WTC11 (cell line): Measurements from ENCODE around the gene COL4A6. TPM values are rescaled to one million over a fixed set of nuclear protein-coding genes. Genes with fewer than 3 reads are reported as not detected.

Experiments
- ATAC-seq: fragments of 200-7000 bp; cut with Tn5 transposase; 2 replicates; pipeline ENCODE4 v1.10.0; 2021; ENCODE audit warnings: mild to moderate bottlenecking, moderate library complexity
- CTCF ChIA-PET: fragments of 300-600 bp; sonication (Branson Sonifier 250); formaldehyde crosslinking; loops from one replicate; lab custom pipeline; 2021; ENCODE audit warnings: antibody characterized with exemption; lab: Charles Lee
- POLR2A ChIA-PET: fragments of 350-600 bp; sonication (Branson Sonifier 250); formaldehyde crosslinking; loops from one replicate; lab custom pipeline; 2021; ENCODE audit warnings: antibody characterized with exemption; lab: Charles Lee
- DNase-seq: peaks from one replicate; pipeline ENCODE4 v3.0.0; 2021; ENCODE audit warnings: low spot score
- H3K27ac Mint-ChIP-seq: 2 replicates; pipeline ENCODE4 v1.8.0; 2021; ENCODE audit warnings: mixed read lengths
- H3K27me3 Mint-ChIP-seq: 2 replicates; pipeline ENCODE4 v1.8.0; 2021; ENCODE audit warnings: low read depth, mild to moderate bottlenecking, moderate library complexity, mixed read lengths
- H3K36me3 Mint-ChIP-seq: 2 replicates; pipeline ENCODE4 v1.8.0; 2021; ENCODE audit warnings: mixed read lengths
- H3K4me1 Mint-ChIP-seq: 2 replicates; pipeline ENCODE4 v1.8.0; 2022; ENCODE audit warnings: mixed read lengths
- H3K4me3 Mint-ChIP-seq: 2 replicates; pipeline ENCODE4 v1.8.0; 2021; ENCODE audit warnings: mild to moderate bottlenecking, moderate library complexity, mixed read lengths
- H3K9me3 Mint-ChIP-seq: 2 replicates; pipeline ENCODE4 v1.8.0; 2021; ENCODE audit warnings: mixed read lengths
- ATF1 ChIP-seq: sonication (generic); formaldehyde crosslinking; IDR thresholded peaks from 2 replicates; pipeline ENCODE4 v1.8.1; 2023; ENCODE audit warnings: mild to moderate bottlenecking, moderate library complexity, missing genetic modification reagents
- FOXP1 ChIP-seq: sonication (generic); formaldehyde crosslinking; IDR thresholded peaks from 2 replicates; pipeline ENCODE4 v1.8.0; 2022; ENCODE audit warnings: missing genetic modification reagents, mild to moderate bottlenecking, moderate library complexity, borderline replicate concordance
- MYBL2 ChIP-seq: sonication (generic); formaldehyde crosslinking; IDR thresholded peaks from 2 replicates; pipeline ENCODE4 v1.8.1; 2023; ENCODE audit warnings: mild to moderate bottlenecking, moderate library complexity, missing genetic modification reagents
- NR3C1 ChIP-seq: sonication (generic); formaldehyde crosslinking; conservative IDR thresholded peaks from 2 replicates; pipeline ENCODE4 v1.8.1; 2023; ENCODE audit warnings: low read depth, mild to moderate bottlenecking, missing genetic modification reagents
- ZNF232 ChIP-seq: sonication (generic); formaldehyde crosslinking; IDR thresholded peaks from 2 replicates; pipeline ENCODE4 v1.8.0; 2022; ENCODE audit warnings: mild to moderate bottlenecking, missing genetic modification reagents
- total RNA-seq: library from RNA; stranded (reverse); gene quantifications from 3 replicates; pipeline ENCODE4 v1.2.3, GENCODE V29; 2021
- TF ChIP-seq, protein P1 (sequence below): sonication (generic); formaldehyde crosslinking; IDR thresholded peaks from 2 replicates; pipeline ENCODE4 v1.8.1; 2023; ENCODE audit warnings: mild to moderate bottlenecking, missing genetic modification reagents, borderline replicate concordance
- TF ChIP-seq, protein P2 (sequence below): sonication (generic); formaldehyde crosslinking; IDR thresholded peaks from 2 replicates; pipeline ENCODE4 v1.8.0; 2022; ENCODE audit warnings: mild to moderate bottlenecking, missing genetic modification reagents
- TF ChIP-seq, protein P3 (sequence below): sonication (generic); formaldehyde crosslinking; IDR thresholded peaks from 2 replicates; pipeline ENCODE4 v1.8.1; 2022; ENCODE audit warnings: low read depth, missing genetic modification reagents, borderline replicate concordance
- TF ChIP-seq, protein P4 (sequence below): sonication (generic); formaldehyde crosslinking; IDR thresholded peaks from 2 replicates; pipeline ENCODE4 v1.8.0; 2023; ENCODE audit warnings: missing genetic modification reagents
- TF ChIP-seq, protein P5 (sequence below): sonication (generic); formaldehyde crosslinking; IDR thresholded peaks from 2 replicates; pipeline ENCODE4 v1.8.0; 2022; ENCODE audit warnings: mild to moderate bottlenecking, missing genetic modification reagents
- TF ChIP-seq, protein P6 (sequence below): sonication (generic); formaldehyde crosslinking; IDR thresholded peaks from 2 replicates; pipeline ENCODE4 v1.8.0; 2023; ENCODE audit warnings: missing genetic modification reagents, mild to moderate bottlenecking, borderline replicate concordance

Gene COL4A6
- total RNA-seq, 1 experiment from 2014 or later = 15.2 TPM

DNA sequence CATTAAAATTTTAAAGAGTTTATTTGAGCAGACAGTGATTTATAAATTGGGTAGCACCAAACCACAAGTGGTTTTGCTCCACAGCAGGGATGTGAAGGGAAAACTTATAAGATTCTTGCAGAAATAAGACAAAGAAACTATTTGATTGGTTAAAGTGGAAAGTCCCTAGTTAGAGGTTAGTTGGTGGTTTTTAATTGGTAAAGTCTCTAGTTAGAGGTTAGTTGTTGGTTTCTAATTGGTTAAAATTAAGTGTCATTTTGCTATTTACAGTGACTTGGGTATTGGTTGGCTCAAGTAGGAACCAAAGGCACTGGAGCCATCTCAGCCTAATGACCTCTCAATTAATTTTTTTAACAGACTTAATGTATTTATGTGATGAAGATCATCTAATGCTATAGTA lies 323.7 kb downstream of the COL4A6 start:
- POLR2A ChIA-PET = interaction anchor here (0.5 kb wide), 1 partner anchor 18 kb away, joined by 6 read pairs; no protein-coding TSS in a partner anchor
- no peak overlapping the region for H3K4me3 Mint-ChIP-seq
- no peak overlapping the region for H3K27ac Mint-ChIP-seq
- ATAC-seq (no peak), DNase-seq (no peak)
- no peaks in the 10 kb centered on the region for H3K9me3 Mint-ChIP-seq
- TF ChIP-seq, protein P1, sequence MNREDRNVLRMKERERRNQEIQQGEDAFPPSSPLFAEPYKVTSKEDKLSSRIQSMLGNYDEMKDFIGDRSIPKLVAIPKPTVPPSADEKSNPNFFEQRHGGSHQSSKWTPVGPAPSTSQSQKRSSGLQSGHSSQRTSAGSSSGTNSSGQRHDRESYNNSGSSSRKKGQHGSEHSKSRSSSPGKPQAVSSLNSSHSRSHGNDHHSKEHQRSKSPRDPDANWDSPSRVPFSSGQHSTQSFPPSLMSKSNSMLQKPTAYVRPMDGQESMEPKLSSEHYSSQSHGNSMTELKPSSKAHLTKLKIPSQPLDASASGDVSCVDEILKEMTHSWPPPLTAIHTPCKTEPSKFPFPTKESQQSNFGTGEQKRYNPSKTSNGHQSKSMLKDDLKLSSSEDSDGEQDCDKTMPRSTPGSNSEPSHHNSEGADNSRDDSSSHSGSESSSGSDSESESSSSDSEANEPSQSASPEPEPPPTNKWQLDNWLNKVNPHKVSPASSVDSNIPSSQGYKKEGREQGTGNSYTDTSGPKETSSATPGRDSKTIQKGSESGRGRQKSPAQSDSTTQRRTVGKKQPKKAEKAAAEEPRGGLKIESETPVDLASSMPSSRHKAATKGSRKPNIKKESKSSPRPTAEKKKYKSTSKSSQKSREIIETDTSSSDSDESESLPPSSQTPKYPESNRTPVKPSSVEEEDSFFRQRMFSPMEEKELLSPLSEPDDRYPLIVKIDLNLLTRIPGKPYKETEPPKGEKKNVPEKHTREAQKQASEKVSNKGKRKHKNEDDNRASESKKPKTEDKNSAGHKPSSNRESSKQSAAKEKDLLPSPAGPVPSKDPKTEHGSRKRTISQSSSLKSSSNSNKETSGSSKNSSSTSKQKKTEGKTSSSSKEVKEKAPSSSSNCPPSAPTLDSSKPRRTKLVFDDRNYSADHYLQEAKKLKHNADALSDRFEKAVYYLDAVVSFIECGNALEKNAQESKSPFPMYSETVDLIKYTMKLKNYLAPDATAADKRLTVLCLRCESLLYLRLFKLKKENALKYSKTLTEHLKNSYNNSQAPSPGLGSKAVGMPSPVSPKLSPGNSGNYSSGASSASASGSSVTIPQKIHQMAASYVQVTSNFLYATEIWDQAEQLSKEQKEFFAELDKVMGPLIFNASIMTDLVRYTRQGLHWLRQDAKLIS (CRISPR knock-in tag) = no peak
- TF ChIP-seq ZNF232 (CRISPR knock-in tag) (no peak), MYBL2 (CRISPR knock-in tag) (no peak), NR3C1 (CRISPR knock-in tag) (no peak), FOXP1 (no peak), ATF1 (CRISPR knock-in tag) (no peak)
- TF ChIP-seq, protein P2, sequence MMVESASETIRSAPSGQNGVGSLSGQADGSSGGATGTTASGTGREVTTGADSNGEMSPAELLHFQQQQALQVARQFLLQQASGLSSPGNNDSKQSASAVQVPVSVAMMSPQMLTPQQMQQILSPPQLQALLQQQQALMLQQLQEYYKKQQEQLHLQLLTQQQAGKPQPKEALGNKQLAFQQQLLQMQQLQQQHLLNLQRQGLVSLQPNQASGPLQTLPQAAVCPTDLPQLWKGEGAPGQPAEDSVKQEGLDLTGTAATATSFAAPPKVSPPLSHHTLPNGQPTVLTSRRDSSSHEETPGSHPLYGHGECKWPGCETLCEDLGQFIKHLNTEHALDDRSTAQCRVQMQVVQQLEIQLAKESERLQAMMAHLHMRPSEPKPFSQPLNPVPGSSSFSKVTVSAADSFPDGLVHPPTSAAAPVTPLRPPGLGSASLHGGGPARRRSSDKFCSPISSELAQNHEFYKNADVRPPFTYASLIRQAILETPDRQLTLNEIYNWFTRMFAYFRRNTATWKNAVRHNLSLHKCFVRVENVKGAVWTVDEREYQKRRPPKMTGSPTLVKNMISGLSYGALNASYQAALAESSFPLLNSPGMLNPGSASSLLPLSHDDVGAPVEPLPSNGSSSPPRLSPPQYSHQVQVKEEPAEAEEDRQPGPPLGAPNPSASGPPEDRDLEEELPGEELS = no peak
- TF ChIP-seq, protein P3, sequence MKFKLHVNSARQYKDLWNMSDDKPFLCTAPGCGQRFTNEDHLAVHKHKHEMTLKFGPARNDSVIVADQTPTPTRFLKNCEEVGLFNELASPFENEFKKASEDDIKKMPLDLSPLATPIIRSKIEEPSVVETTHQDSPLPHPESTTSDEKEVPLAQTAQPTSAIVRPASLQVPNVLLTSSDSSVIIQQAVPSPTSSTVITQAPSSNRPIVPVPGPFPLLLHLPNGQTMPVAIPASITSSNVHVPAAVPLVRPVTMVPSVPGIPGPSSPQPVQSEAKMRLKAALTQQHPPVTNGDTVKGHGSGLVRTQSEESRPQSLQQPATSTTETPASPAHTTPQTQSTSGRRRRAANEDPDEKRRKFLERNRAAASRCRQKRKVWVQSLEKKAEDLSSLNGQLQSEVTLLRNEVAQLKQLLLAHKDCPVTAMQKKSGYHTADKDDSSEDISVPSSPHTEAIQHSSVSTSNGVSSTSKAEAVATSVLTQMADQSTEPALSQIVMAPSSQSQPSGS = no peak
- TF ChIP-seq, protein P4, sequence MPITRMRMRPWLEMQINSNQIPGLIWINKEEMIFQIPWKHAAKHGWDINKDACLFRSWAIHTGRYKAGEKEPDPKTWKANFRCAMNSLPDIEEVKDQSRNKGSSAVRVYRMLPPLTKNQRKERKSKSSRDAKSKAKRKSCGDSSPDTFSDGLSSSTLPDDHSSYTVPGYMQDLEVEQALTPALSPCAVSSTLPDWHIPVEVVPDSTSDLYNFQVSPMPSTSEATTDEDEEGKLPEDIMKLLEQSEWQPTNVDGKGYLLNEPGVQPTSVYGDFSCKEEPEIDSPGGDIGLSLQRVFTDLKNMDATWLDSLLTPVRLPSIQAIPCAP (CRISPR knock-in tag) = no peak
- TF ChIP-seq, protein P5, sequence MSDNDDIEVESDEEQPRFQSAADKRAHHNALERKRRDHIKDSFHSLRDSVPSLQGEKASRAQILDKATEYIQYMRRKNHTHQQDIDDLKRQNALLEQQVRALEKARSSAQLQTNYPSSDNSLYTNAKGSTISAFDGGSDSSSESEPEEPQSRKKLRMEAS = no peak
- TF ChIP-seq, protein P6, sequence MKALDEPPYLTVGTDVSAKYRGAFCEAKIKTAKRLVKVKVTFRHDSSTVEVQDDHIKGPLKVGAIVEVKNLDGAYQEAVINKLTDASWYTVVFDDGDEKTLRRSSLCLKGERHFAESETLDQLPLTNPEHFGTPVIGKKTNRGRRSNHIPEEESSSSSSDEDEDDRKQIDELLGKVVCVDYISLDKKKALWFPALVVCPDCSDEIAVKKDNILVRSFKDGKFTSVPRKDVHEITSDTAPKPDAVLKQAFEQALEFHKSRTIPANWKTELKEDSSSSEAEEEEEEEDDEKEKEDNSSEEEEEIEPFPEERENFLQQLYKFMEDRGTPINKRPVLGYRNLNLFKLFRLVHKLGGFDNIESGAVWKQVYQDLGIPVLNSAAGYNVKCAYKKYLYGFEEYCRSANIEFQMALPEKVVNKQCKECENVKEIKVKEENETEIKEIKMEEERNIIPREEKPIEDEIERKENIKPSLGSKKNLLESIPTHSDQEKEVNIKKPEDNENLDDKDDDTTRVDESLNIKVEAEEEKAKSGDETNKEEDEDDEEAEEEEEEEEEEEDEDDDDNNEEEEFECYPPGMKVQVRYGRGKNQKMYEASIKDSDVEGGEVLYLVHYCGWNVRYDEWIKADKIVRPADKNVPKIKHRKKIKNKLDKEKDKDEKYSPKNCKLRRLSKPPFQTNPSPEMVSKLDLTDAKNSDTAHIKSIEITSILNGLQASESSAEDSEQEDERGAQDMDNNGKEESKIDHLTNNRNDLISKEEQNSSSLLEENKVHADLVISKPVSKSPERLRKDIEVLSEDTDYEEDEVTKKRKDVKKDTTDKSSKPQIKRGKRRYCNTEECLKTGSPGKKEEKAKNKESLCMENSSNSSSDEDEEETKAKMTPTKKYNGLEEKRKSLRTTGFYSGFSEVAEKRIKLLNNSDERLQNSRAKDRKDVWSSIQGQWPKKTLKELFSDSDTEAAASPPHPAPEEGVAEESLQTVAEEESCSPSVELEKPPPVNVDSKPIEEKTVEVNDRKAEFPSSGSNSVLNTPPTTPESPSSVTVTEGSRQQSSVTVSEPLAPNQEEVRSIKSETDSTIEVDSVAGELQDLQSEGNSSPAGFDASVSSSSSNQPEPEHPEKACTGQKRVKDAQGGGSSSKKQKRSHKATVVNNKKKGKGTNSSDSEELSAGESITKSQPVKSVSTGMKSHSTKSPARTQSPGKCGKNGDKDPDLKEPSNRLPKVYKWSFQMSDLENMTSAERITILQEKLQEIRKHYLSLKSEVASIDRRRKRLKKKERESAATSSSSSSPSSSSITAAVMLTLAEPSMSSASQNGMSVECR (CRISPR knock-in tag) = no peak
- no peaks in the 10 kb centered on the region for H3K27me3 Mint-ChIP-seq
- H3K4me1 Mint-ChIP-seq = no peaks in the 10 kb centered on the region
- H3K36me3 Mint-ChIP-seq = no peaks in the 10 kb centered on the region
- CTCF ChIA-PET = no interaction called here

Other genes with a start within 250 kb of the COL4A6 start
- gene COL4A5, start 1.4 kb upstream of the COL4A6 start, total RNA-seq = 30.7 to 43.0 TPM (median 36.4 TPM) in 3 replicates